COLO668 (cell line): ENCODE results near the gene RC3H2.
A peak's percentile ranks its signal among the peaks of the same experiment; 100 is the strongest.
"Not testable (repeated sequence)": the region's sequence is repeated elsewhere in the genome, so short reads cannot be mapped to it uniquely, and the experiment has no call there.

Experiments used
- DNase-seq: peaks from one replicate; lab custom pipeline; 2025; ENCODE audit not compliant: unreplicated experiment; lab: John Stamatoyannopoulos, UW

Gene RC3H2

DNA sequence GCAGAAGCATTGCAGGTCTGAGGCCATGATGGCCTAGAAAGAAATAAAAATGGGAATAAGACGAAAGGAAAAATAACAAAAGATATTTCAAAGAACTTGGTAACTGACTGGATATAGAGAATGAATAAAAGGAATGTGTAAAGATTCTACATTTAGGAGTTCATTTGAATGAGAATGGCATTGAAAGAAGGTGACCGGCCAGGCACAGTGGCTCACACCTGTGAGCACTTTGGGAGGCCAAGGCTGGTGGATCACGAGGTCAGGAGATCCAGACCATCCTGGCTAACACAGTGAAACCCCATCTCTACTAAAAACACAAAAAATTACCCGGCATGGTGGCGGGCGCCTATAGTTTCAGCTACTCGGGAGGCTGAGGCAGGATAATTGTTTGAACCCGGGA, 17.6 kb upstream of the RC3H2 start:
- DNase-seq: no peak

DNA sequence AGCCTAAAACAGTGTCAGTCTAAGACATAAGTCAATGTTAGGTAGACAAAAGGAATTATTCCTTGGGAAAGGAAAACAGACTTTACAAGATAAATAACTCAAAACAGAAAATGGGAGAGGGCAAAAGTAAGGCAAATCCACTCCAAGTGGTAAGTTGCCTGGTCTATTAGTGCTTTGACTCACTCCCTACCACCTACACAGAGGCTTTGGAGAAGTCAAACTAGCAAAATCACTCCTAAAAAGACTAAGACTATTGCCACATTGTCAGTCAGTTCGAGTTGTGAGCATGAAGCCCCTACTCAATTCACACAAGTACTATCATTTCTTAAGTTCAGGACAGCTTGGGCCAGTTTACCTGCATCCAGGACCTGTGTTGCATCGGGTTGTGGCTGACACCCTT, 13.2 kb upstream of the RC3H2 start:
- no peak for DNase-seq

DNA sequence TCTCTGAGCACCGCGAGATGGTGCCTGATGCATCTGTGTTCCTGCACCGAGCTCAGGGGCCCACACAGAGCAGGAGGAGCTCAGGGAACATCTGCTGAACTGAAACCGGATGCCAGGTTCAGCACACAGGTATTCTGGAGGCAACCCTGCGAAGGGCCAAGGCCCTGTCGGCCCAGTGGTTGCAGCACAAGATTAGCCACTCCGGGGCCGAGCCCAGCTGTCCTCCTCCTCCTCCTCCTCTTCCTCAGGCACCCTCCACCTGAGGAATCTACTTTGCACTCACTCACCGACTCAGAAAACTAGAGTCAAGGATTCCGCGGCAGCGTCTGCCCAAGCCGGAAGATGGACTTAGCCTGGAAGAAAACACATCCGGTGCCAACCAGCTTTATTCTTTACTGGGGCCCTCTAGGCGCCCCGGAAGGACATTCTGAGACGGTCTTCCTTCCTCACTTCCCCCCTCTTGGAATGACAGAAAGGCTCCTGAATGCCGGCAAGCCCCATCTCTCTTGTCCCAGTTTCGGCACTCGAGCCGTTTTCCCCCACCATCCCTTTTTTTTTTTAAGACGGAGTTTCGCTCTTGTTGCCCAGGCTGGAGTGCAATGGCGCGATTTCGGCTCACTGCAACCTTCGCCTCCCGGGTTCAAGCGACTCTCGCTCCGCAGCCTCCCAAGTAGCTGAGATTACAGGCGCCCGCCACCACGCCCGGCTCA, 8.0 kb upstream of the RC3H2 start, which contains the start of gene ZBTB6:
Gene ZBTB6 (minus strand): TSS at position 360 of the 710 bp plus-strand sequence. CDS start 1,251 bp downstream, outside the sequence.
- peak; percentile 77 for DNase-seq

DNA sequence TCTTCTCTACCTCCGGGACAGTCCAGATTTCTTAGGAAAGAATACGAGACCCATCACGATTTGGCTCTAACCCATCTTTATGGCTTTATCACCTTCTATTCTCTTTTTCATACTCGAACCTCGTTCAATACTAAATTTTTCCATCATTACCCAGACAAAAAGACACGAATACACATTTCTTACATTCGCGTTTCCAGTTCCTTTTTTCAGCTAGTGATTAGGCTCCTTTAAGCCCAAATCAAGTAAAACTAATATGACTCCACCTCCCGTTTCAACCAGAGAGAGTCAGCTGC, 7.5 kb upstream of the RC3H2 start:
- no peak for DNase-seq

DNA sequence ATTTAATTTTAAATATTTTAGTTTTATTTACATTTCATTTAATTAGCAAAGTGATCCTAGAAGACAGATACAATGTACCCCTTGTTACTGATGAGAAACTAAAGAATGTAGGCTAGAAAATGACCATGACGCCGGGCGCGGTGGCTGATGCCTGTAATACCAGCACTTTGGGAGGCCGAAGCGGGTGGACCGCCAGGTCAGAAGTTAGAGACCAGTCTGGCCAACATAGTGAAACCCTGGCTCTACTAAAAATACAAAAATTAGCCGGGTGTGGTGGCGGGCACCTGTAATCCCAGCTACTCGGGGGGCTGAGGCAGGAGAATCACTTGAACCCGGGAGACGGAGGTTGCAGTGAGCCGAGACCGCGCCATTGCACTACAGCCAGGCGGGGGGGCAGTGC, 963 bp upstream of the RC3H2 start:
- not testable (repeated sequence) for DNase-seq

DNA sequence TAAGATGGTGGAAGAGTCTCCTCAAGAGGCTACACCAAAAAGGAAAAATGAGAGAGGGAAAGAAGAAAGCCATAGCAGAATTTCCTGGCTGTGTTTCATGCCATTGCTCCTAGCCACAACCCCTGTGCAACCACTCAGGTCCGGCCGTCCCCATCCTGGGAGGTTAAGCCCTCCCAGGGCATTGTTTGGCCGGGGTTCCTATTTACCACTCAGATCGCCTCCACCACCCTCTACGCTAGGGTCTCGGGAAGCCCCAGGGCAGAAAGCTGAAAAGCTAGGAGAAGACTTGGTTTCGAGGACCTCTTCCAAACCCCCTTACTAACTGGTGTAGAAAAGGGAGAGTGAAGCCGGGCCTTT, 715 bp downstream of the RC3H2 start:
- peak; percentile 44 for DNase-seq

DNA sequence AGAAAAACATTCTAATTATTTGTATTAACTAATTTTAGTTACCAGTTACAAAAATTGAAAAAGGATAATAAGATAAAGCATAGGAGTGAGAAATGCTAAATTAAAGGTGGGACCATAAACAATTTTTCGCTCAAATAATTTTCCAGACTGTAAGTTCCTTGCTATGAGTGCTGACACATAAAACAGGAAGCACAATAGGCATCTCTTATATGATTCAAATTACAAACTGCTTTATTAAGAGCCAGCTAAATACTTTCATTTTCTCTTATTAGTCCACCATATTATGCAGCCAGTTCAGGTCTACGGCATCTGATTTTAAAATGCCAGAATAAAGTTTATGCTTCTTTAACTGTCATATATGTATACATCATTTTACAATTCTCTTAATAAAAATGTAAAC, 4.4 kb downstream of the RC3H2 start:
- DNase-seq: no peak

DNA sequence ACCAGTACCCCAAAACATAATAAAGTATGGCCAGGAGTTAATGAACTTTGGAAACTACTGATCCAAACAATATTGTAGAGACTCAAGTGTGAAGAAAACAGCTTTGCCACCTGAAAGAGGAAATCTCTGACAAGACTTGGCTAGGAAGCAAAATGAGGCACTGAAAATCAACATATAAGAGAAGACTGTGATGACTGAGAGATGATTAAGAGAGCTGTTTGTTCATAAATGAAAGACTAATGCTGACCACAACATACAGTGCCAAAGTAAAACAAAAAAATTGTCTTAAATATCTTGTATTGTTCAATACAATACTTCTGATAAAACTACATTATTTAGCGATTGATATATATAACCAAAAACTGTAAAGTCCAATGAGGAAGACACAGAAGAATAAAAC, 7.2 kb downstream of the RC3H2 start:
- DNase-seq: no peak

DNA sequence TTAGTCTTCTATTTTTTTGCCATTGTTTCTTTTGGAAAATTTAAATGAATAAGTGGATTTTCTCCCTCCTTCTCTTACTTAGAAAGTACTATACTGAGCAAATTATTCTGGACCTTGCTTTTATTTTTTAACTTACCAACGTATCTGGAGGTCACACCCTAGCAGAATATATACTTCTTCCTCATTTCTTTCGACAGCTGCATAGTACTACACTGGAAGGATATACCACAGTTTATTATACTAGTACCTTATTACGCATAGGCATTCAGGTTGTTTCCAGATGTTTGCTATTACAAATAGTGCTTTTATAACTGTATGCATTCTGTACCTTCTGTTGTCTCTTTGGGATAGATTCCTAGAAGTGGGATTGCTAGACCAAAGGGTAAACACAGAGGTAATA, 16.7 kb downstream of the RC3H2 start:
- DNase-seq: no peak

DNA sequence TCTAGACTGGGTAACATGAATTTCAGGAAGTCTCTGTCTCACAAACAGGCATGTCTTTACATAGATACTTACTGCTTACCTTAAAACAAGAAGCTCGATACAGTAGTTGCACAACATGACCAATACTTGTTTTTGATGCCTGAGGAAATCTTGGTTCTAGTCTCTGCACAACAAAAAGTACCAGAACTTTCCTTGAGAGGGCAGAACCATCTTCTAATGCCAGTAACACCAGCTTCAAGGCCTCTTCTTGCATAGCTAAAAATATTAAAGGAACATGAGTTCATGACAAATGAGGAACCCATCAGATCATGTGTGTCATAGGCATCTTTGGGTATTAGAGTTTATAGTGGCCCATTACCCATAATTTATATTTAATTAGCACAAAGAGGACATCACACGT, 22.0 kb downstream of the RC3H2 start:
- DNase-seq: no peak

DNA sequence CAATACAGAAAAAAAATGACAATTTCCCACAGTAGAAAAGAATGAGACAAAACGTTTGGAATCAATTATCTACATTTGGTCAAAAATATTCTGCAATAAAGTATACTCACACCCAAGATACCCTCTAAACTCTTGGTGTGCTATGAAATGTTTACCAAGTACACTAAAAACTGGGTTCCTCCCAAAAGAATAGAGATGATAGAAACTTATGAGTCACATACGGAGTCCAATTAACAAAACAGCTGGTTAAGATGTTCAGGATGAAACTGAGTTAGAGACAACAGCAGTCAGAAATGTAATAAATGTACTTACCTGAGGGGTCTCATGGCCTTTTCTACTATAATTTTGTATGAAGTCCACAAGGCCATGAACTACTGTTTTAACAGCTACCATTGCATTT, 25.7 kb downstream of the RC3H2 start:
- no peak for DNase-seq

DNA sequence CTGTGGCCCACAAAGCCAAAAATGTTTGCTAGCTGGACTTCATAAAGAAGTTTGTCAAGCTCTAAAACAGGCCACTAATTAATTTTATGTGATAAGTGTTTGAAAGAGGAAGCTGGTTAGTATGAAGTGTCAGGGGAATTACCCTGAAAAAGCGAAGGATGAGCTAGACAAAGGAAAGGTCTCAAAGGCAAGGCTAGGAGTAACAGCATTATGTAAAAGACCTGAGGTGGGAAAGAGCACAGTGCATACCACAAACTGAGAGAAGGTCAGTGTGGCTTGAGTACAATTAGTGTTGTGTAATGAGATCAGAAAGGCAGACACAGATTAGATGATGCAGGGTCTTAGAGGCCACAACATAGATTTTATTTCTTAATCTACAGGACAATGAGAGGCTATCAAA, 29.6 kb downstream of the RC3H2 start:
- no peak for DNase-seq

DNA sequence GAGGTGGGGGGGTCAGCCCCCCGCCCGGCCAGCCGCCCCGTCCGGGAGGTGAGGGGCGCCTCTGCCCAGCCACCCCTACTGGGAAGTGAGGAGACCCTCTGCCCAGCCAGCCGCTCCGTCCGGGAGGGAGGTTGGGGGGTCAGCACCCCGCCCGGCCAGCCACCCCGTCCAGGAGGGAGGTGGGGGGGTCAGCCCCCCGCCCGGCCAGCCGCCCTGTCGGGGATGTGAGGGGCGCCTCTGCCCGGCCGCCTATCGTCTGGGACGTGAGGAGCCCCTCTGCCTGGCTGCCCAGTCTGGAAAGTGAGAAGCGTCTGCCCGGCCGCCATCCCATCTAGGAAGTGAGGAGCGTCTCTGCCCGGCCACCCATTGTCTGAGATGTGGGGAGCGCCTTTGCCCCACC, 37.9 kb downstream of the RC3H2 start:
- DNase-seq: not testable (repeated sequence)

DNA sequence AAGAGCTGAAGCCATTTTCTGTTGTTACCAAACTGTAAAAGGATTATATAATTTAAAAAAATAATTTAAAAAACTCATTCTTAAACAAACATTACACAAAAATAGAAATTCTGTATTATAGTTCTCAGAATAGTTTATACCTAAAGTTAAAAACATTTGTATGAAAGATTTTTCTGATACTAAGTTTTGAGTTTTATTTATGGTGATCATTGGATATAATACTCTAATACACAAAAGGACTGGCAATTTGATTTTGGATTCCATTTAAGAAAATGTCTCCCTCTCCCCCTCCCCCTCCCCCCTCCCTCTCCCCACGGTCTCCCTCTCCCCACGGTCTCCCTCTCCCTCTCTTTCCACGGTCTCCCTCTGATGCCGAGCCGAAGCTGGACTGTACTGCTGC, 39.1 kb downstream of the RC3H2 start:
- no peak for DNase-seq

DNA sequence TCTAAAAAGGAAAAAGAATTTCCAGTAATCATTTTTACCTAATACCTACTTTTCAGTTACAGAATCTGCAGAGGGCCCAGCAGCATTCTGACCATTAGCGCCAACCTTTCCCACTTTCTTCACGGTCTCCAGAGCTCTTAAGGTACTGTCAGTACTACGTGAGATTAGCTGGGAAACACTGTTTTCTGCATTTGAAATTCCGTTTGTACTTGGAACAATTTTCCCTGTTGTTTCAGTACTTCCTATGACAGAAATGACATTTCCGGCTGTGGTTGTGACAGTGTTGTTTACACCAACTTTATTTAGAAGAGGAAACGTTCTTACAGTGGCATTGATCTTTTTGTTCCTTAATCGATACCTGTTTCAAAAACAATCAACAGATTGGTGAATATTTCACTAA, 39.9 kb downstream of the RC3H2 start:
- DNase-seq: no peak

DNA sequence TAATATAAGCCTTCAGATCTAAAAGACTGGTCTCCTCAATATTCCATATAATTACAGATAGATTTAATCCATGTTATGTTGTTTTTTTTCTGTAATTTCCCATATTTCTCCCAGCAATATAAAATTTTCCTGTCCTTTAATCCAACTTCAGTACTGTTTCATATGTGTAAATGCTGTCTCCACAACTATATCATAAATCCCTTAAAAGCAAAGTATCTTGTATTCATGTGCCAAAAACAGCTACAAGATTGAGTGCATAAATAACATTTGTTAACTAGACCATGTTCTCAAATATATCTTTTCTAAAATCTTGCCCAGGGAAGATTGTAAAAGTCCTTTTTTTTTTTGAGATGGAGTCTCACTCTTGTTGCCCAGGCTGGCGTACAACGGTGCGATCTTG, 41.8 kb downstream of the RC3H2 start:
- DNase-seq: no peak

DNA sequence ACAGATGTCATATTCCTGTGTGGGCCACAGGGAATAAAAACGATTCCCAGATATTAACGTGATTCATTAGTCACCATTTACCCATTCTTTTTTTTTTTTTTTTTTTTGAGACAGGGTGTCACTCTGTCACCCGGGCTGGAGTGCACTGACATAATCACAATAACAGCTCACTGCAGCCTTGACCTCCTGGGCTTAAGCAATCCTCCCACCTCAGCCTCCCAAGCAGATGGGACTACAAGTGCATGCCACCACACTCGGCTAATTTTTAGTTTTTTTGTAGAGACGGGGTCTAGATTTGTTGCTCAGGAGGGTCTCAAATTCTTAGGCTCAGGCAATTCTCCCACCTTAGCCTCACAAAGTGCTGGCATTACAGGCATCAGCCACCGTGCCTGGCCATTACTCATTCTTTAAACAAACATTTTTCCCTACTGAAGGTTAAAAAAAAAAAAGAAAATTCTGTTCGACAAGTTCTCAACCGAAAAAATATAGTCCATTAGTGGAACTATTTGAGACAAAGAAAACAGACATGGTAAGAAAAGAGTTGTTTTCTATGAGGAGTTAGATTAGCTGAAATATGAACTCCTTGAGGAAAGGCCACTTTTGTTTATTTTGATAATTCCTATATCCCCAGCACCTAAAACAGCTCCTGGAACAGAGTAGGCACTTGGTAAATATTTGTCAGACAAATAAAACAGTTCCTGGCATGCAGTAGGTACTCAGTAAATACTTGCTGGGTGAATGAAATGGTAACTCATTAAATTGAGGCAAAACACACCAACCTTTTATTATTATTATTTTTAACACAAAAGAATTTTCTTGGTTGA, 44.6 kb downstream of the RC3H2 start:
- no peak for DNase-seq

DNA sequence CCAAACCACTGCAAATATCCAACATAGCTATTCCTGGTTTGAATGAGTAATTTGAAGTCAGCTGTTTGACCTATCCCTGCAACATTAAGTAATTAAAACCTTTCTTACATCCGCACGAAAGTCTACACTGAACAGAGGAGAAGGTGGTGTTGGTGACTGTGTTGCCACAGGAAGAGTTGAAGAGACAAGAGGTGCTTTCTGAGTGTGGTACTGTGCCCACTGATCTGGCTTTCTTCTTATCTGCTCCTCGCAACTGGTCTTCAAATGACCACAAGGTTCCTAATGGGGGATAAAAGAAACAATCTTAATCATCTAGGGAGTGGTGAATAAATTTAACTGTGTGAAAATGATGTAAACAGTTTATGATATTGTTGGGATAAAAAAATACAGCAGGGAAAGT, 47.3 kb downstream of the RC3H2 start:
- DNase-seq: no peak

DNA sequence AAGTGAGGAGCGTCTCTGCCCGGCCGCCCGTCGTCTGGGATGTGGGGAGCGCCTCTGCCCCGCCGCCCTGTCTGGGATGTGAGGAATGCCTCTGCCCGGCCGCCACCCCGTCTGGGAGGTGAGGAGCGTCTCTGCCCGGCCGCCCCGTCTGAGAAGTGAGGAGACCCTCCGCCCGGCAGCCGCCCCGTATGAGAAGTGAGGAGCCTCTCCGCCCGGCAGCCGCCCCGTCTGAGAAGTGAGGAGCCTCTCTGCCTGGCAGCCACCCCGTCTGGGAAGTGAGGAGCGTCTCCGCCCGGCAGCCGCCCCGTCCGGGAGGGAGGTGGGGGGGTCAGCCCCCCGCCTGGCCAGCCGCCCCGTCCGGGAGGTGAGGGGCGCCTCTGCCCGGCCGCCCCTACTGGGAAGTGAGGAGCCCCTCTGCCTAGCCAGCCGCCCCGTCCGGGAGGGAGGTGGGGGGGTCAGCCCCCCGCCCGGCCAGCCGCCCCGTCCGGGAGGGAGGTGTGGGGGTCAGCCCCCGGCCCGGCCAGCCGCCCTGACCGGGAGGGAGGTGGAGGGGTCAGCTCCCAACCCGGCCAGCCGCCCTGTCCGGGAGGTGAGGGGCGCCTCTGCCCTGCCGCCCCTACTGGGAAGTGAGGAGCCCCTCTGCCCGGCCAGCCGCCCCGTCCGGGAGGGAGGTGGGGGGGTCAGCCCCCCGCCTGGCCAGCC, 52.9 kb downstream of the RC3H2 start:
- not testable (repeated sequence) for DNase-seq

DNA sequence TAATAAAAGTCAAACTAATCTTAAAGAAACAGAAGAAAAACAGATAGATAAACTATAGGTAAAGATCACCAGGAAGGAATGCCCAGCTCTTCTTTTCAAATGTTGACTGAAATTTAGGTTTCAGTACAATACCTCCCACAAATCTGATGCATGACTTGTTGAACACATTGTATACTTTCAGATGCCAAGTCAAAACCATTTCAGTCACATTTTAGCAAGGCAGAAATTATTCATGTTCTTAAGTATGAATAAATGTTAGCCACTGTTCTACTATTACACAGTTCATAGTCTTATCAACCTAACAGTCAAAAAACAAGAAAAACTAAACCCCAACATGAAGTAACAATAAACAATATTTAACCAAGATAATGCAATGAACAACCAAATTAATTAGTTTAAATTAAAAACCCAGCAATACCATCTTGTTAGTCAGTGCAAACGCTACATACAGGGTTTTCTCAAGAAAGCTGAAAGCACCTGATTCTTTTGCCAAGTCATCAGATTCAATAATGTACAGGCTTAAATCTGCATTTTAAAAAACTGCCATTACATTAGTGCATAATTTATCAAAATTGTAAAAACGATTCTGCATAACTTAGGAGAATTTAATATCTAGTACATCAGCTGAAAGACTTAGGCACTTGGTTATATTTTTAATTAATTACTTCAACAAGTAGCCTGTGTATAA, 56.8 kb downstream of the RC3H2 start:
- DNase-seq: no peak

DNA sequence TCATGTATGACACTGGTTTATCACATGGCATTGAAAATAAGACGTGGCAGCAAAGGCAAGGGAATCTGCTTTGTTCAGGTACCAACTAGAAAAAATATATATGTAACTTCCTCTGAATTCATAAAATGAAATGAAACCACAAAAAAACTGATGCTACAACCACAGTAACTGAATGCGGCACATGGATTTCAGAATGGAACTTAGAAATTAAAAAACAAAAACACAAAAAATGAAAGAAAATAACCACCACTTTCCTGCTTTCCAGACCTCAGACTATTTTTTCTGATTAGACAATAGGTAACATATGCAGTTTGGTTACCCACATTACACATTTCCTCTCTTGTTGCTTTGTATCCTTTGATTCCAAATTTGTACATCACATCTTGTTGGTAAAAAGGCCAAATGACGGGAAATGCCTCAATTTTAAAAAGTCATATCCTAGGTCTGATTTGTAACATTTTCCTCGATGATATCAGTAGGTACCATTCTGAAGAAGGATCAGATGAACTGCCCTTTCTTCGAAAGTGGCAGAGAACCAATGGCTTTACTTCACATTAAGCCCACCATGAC, 58.7 kb downstream of the RC3H2 start:
- no peak for DNase-seq
